HEK293 (cell line): ENCODE measurements around the gene XG.

Experiments
- PBX3 ChIP-seq: sonication (generic); formaldehyde crosslinking; IDR thresholded peaks from 2 replicates; pipeline ENCODE4 v1.8.1; 2022; ENCODE audit warnings: mild to moderate bottlenecking, moderate library complexity, missing genetic modification reagents
- ZFP3 ChIP-seq: fragments of 450-650 bp; formaldehyde crosslinking; IDR thresholded peaks from 2 replicates; pipeline ENCODE4 v1.5.1; 2016; ENCODE audit warnings: low read depth, missing biosample characterization, missing genetic modification characterization
- ZNF112 ChIP-seq: fragments of 450-650 bp; formaldehyde crosslinking; IDR thresholded peaks from 2 replicates; pipeline ENCODE4 v1.5.0; 2017; ENCODE audit warnings: missing biosample characterization, missing genetic modification characterization

- TF ChIP-seq ZNF112 (tag by site-specific recombination) (no peak), ZFP3 (tag by site-specific recombination) (no peak), PBX3 (CRISPR knock-in tag) (no peak)
Observed at GRCh38 chrX:2781226-2781571, 29.4 kb downstream of the XG start.
